Activated CD8-positive, alpha-beta memory T cell treated with anti-CD3 and anti-CD28 coated beads for 24 hours (primary cell): ENCODE data around the gene DENND2A.
A peak's percentile ranks its signal among the peaks of the same experiment; 100 is the strongest.
"Not testable (repeated sequence)": the region's sequence is repeated elsewhere in the genome, so short reads cannot be mapped to it uniquely, and the experiment has no call there.

Experiments used
- DNase-seq: peaks from one replicate; pipeline ENCODE4 v3.0.0-alpha.2; 2020

DENND2A gene

DNA sequence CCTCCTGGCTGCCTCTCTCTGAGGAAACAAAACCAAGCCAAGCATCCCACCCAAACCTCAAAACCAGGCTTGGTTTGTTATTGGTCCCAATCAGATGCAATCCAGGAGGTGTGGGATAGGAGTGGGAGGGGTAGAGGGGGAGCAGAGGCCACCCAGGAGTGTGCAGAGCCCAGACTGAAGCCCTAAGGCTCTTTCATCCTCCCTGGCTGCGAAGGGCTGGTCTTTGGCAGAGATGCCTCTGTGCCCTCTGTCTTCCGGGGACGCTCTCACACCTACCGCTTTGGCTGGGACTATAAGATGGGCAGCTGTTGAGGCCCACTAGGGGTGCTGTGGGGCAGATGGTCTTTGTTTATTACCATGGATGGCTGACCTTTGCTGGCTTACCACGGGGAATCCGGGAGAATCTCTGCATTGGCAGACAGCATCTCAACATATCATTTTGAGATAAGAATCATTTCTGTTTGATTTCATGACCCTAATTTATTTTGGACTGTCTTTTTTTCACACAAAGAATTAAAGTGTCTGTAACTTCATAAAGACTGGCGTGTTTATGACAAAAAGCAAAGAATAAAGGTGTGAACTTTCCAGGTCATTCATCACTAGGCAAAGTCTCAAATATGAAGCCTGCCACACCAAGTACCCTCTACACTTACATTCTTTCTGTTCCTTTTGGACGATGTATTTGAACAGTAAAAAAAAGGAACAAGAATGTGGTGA is 6.5 kb upstream of the DENND2A start:
- DNase-seq = peak; percentile 62

- no peak for DNase-seq
These were observed 4.7 kb upstream of the DENND2A start for GRCh38 chr7:140645166-140645900.

GRCh38 chr7:140644761-140645160 is 4.1 kb upstream of the DENND2A start:
- DNase-seq = not testable (repeated sequence)

GRCh38 chr7:140643416-140643815 is 2.8 kb upstream of the DENND2A start:
- DNase-seq = no peak

DNA sequence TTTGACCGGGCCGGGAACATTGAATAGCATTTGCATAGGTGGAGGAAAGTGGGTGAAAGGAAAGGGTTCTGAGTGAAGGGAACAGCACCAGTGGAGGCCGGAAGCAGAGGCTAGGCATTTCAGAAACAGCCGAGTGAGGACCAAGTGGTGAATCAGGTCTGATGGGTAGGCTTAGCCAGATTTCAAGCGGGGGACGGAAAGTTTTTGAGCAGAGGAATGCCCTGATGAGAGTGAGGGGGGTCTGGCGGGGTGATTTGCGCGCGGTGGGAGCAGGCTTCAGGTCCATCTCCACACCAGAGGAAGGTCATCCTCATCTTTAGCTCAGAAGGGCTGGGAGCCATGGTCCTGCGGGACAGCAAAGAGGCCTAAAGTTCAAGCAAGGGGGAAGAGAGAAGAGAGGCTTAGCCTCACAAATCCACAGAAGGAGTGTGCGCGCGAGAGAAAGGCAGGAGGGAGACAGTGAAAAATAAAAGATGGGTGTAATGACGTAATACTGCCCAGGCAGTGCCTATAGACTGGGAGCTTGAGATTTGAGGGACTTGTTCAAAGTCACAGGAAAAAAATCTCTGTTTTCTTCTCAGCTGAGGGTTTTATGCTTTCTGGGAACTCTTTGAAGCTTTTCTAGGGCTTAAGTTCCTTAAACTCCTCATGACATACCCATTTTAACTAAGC is 1.0 kb upstream of the DENND2A start:
- no peak for DNase-seq

DNA sequence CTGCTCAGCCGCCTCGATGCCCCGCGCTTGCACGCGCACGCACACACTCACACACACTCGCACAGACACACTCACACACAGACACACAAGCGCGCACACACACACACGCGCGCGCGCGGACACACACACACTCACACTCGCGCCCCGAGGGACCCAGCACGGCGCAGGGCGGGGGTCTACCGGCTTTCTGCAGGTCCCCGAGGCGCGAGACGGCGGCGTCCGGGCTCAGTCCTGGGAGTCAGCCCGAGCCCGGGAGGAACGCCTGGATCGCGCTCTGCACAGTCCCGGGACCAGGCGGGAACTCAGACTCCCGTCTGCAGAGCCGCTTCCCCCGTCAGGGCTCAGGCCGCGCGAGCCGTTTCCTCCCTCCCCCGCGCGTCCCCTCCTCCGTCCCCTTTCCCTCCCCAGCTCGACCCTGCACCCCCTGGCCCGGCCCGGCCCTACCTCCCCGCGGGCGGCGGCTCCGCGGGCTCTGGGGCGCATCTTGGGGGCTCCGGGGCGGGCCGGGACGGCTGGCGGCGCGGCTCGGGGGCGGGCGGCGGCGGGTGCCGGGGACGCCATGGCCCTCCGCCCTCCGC is 464 bp downstream of the DENND2A start:
- peak; percentile 60 for DNase-seq

GRCh38 chr7:140639366-140640053 is 1.1 kb downstream of the DENND2A start:
- DNase-seq = peak; percentile 63

GRCh38 chr7:140638173-140638791 is 2.3 kb downstream of the DENND2A start:
- DNase-seq = no peak

GRCh38 chr7:140637400-140637799 is 3.2 kb downstream of the DENND2A start:
- no peak for DNase-seq

DNA sequence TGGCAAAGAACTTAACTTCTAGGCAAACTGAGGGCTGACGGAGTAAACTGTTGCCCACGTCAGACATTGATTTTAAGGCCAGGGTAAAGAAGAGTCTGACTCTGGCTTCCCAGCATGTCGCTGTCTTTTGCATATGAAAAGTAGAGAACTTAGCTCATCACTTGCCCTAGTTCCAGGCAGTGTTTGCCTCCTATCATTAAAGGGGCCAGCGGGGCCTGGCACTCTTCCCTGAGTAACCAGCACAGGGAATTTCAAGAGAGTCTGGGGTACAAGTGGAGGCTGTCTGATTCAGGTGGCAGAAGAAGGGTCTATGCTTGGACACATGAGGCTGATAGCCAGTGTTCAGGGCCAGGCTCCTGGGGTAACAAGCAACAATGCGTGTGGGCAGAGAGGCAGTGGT is 4.8 kb downstream of the DENND2A start:
- DNase-seq = no peak

DNA sequence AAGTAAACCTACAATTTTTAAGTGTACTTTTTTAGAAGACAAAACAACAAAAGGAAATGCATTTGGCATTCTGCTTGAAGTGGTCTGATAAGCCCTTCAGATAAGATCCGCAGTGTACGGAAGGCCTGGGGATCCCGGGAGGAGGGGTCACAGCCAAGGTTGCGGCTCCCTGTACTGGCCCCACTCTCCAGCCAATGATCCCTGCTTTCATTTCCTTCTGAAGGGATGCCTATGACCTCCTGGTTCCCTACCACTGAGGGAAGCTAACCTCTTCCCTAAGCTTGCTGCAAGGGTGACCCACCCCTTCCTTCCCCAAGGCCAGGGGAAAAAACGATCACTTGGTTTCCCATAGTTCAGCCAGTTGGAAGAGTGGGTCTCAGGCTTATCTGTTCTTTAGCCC is 5.3 kb downstream of the DENND2A start:
- no peak for DNase-seq

- no peak for DNase-seq
These were observed 9.0 kb downstream of the DENND2A start for GRCh38 chr7:140631602-140632001.

- DNase-seq = no peak
These were observed 9.6 kb downstream of the DENND2A start for GRCh38 chr7:140631021-140631420.

- DNase-seq = no peak
These were observed 14.4 kb downstream of the DENND2A start for GRCh38 chr7:140625908-140626868.

GRCh38 chr7:140625192-140625558 is 15.4 kb downstream of the DENND2A start:
- DNase-seq = not testable (repeated sequence)

DNA sequence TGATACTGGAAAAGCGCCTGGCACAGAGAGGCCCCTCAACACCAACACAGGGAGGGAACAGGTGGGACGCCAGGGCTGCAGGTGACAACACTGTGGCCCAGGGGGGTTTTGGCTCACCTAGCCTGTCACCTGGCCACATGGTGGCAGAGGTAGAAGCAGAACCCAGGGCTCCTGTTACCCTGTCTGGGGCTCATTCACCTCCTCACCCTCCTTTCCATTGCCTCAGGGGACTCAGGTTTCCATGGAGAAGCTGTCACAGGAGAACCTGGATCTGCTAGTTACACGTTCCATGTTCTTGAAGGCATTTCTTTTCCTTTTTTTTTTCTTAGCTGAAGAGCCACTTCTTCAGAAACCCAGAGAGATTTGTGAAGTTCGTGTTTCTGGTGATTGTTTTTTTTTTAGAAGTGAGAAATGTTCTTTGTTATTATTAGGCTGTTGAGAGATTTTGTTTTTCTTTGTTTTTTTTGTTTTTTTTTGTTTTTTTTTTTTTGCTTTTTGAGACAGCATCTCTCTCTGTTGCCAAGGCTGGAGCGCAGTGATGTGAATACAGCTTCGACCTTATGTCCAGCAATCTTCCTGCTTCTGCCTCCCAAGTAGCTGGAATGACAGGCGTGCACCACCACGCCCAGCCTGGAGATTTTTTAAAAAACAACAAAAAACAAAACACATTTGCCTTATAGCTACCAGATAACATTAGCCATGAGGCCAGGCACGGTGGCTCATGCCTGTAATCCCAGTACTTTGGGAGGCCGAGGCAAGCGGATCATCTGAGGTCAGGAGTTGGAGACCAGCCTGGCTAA is 16.0 kb downstream of the DENND2A start:
- DNase-seq = no peak

DNA sequence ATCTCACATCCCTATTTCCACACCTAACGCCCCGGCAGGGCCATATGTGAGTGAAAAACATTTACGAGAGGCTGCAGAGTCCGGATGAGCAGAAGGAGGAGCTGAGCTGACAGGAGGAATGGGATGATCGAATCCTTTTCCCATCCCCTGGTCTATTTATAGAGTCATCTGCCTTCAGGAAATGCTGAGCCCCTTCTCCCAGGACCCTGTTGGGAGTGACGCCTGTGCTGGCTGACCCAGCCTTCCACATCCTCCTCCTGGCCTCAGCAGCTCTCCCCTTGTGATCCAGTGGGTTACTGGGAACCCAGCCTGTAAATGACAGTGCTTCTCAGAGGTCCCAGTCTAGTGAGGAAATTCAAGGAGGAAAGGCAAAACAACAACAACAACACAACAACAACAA is 16.6 kb downstream of the DENND2A start:
- no peak for DNase-seq

GRCh38 chr7:140621401-140622021 is 19.1 kb downstream of the DENND2A start:
- DNase-seq = no peak

DNA sequence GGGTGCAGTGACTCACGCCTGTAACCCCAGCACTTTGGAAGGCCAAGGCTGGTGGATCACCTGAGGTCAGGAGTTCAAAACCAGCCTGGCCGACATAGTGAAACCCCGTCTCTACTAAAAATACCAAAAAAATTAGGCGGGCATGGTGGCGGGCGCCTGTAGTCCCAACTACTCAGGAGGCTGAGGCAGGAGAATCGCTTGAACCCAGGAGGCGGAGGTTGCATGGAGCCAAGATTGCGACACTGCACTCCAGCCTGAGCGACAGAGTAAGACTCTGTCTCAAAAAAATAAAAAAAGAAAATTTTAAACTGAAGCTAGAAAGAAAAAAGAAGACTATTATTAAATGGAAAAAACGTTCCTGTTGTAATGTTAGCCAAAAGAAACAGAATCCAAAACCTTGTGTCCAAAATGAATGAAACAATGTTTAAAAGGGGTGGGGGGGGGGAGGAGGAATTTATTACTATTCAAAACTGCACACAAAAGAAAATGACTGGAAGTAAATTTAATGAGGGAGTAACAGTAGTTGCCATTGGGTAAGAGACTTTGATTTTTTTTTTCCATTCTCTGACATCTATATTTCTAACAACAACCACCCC is 20.6 kb downstream of the DENND2A start:
- DNase-seq = not testable (repeated sequence)

DNA sequence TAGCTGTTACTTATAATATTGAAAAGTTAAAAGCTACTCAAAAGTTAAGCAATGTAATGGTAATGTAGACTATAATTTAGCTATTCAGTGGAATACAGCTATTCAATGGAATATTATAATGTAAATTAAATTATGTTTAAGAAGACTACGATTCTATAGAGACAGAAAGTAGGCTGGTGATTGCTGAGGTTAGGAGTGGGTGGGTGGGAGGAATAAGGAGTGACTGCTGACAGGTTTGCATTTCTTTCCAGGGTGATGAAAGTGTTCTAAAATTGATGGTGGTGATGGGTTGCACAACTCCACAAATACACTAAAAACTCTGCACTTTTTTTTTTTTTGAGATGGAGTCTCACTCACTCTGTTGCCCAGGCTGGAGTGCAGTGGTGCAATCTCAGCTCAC is 21.4 kb downstream of the DENND2A start:
- DNase-seq = no peak
